D721Med (cell line): Measurements from ENCODE around the gene GSE1.
A peak's percentile ranks its signal among the peaks of the same experiment; 100 is the strongest.

ENCODE experiments used
- DNase-seq: peaks from one replicate; pipeline ENCODE4 v3.0.0; 2011; ENCODE audit warnings: low spot score; ENCODE audit not compliant: insufficient read length
- FAIRE-seq: peaks from 2 replicates; lab custom pipeline; 2011; peaks lifted over from hg19 to GRCh38; lab: Jason Lieb, UNC
- CTCF ChIP-seq: IDR thresholded peaks from 2 replicates; pipeline ENCODE4 v1.5.1; 2012; ENCODE audit warnings: mild to moderate bottlenecking, control low read depth; ENCODE audit not compliant: insufficient read depth; ENCODE audit errors: missing control alignments

GSE1 gene

GRCh38 chr16:85632709-85633437 lies 19.8 kb downstream of the GSE1 start:
- DNase-seq (no peak), FAIRE-seq (no peak)
- TF ChIP-seq CTCF: no peak

GRCh38 chr16:85633438-85633743 lies 20.3 kb downstream of the GSE1 start:
- TF ChIP-seq CTCF: no peak
- FAIRE-seq (no peak), DNase-seq (no peak)

GRCh38 chr16:85633888-85634287 lies 20.8 kb downstream of the GSE1 start:
- DNase-seq (no peak), FAIRE-seq (no peak)
- TF ChIP-seq CTCF: no peak

GRCh38 chr16:85634747-85635544 lies 21.8 kb downstream of the GSE1 start:
- TF ChIP-seq CTCF: peak; percentile 30
- FAIRE-seq (no peak), DNase-seq (no peak)

GRCh38 chr16:85635545-85636140 lies 22.5 kb downstream of the GSE1 start:
- DNase-seq (no peak), FAIRE-seq (no peak)

GRCh38 chr16:85636234-85636812 lies 23.2 kb downstream of the GSE1 start:
- TF ChIP-seq CTCF: no peak
- no peak for DNase-seq
- no peak for FAIRE-seq

More at GRCh38 chr16:85635545-85636140, 22.5 kb downstream of the GSE1 start:
- no peak for TF ChIP-seq CTCF
